ENCODE data around the gene FAIM. TPM values are rescaled to one million over a fixed set of nuclear protein-coding genes. Genes with fewer than 3 reads are reported as not detected.

The FAIM gene
- total RNA-seq, 1 experiment from 2014 or later: 15.0 TPM

DNA sequence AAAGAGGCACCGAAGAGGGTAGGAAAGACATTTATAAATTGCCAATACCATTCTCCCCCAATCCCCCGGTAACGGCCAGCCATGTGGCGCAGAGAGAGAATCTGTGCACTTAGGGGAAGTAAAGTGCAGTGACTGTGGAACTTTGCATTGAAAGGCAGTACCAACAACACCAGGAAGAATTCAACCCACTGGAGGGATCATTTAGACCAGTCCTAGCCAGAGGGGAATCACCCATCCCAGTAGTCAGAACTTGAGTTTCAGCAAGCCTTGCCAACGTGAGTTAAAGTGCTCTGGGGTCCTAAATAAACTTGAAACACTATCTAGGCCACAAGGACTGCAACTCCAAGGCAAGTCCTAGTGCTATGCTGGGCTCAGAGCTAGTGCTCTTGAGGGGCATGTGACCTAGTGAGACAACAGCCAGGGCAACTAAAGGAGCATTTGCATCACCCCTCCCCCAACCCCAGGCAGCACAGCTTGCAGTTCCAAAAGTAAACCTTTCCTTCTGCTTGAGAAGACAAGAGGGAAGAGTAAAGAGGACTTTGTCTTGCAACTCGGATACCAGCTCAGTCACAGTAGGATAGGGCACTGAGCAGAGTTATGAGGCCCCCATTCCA, 29.5 kb upstream of the FAIM start:
- TF ChIP-seq, protein P1, sequence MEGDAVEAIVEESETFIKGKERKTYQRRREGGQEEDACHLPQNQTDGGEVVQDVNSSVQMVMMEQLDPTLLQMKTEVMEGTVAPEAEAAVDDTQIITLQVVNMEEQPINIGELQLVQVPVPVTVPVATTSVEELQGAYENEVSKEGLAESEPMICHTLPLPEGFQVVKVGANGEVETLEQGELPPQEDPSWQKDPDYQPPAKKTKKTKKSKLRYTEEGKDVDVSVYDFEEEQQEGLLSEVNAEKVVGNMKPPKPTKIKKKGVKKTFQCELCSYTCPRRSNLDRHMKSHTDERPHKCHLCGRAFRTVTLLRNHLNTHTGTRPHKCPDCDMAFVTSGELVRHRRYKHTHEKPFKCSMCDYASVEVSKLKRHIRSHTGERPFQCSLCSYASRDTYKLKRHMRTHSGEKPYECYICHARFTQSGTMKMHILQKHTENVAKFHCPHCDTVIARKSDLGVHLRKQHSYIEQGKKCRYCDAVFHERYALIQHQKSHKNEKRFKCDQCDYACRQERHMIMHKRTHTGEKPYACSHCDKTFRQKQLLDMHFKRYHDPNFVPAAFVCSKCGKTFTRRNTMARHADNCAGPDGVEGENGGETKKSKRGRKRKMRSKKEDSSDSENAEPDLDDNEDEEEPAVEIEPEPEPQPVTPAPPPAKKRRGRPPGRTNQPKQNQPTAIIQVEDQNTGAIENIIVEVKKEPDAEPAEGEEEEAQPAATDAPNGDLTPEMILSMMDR (IDR thresholded peaks at IDR 0.05; ENCODE audit: unreplicated experiment): no peak
- peaks cover 8% of the 10 kb centered on the region for H3K9me3 Mint-ChIP-seq (ENCODE audit: unreplicated experiment)
- no peak for DNase-seq (ENCODE audit: unreplicated experiment)
- ChIA-PET CTCF (interaction anchor here (0.9 to 2.4 kb wide), 4 partner anchors 15 to 344 kb away, joined by 4 to 13 read pairs (median 5); partner anchors contain the start of gene CEP70), POLR2A (interaction anchor here (2.1 kb wide), 1 partner anchor 15 kb away, joined by 6 read pairs; the partner anchor contains the start of gene CEP70)
- no TSS peak for BruUV-seq (replicated peaks)
- intact Hi-C loops (cut with micrococcal nuclease): no loop called here
- H3K27ac Mint-ChIP-seq (ENCODE audit: low read depth, unreplicated experiment): no peak overlapping the region
- H3K27me3 Mint-ChIP-seq (ENCODE audit: insufficient read depth, unreplicated experiment): no peaks in the 10 kb centered on the region
- H3K4me3 Mint-ChIP-seq (ENCODE audit: unreplicated experiment): no peak overlapping the region
- H3K36me3 Mint-ChIP-seq (ENCODE audit: insufficient read depth, unreplicated experiment): peaks cover 7% of the 10 kb centered on the region
- peaks cover 10% of the 10 kb centered on the region for H3K4me1 Mint-ChIP-seq (ENCODE audit: insufficient read depth, unreplicated experiment)

DNA sequence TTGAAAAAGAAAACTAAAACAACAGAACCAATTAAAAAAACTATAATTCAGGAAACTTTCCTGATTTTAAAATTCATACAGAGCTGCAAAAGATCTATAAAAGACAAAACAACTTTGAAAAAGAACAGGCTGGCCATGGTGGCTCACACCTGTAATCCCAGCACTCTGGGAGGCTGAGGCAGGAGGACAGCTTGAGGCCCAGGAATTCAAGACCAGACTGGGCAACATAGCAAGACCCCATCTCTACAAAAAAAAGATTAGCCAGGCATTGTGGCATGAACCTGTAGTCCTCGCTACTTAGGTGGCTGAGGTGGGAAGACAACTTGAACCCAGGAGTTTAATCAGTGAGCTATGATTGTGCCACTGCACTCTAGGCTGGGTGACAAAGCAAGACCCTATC, 21.2 kb upstream of the FAIM start:
- no TSS peak for BruUV-seq (replicated peaks)
- Mint-ChIP-seq H3K36me3 (ENCODE audit: insufficient read depth, unreplicated experiment) (peaks cover 8% of the 10 kb centered on the region), H3K27ac (ENCODE audit: low read depth, unreplicated experiment) (no peak overlapping the region), H3K4me3 (ENCODE audit: unreplicated experiment) (no peak overlapping the region), H3K27me3 (ENCODE audit: insufficient read depth, unreplicated experiment) (no peaks in the 10 kb centered on the region), H3K4me1 (ENCODE audit: insufficient read depth, unreplicated experiment) (peaks cover 10% of the 10 kb centered on the region), H3K9me3 (ENCODE audit: unreplicated experiment) (peaks cover 7% of the 10 kb centered on the region)
- POLR2A ChIA-PET: interaction anchor here (0.6 kb wide), 1 partner anchor 46 kb away, joined by 4 read pairs; no protein-coding TSS in a partner anchor
- DNase-seq (ENCODE audit: unreplicated experiment): no peak
- intact Hi-C loops (cut with micrococcal nuclease): no loop called here
- CTCF ChIA-PET: interaction anchor here (0.6 to 13.5 kb wide), 3 partner anchors 170 to 334 kb away, joined by 3 to 364 read pairs (median 3); no protein-coding TSS in a partner anchor
- TF ChIP-seq, protein P1 (IDR thresholded peaks at IDR 0.05; ENCODE audit: unreplicated experiment): no peak

DNA sequence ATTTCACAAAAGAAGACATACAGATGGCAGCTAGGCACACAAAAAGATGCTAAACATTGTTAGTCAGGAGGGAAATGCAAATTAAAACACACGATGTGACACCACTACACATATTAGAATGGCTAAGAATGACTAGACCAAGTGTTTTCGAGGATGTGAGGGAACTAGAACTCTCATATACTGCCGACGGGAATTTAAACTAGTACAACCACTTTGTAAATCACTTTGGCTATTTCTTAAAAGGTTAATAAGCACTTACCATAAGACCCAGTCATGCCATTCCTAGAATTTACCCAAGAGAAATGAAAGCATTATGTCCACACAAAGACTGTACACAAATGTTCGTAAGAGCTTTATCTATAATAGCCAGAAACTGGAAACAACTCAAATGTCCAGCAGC, 20.1 kb upstream of the FAIM start:
- BruUV-seq (replicated peaks): no TSS peak
- no peak overlapping the region for H3K27ac Mint-ChIP-seq (ENCODE audit: low read depth, unreplicated experiment)
- H3K4me3 Mint-ChIP-seq (ENCODE audit: unreplicated experiment): no peak overlapping the region
- intact Hi-C loops (cut with micrococcal nuclease): no loop called here
- TF ChIP-seq, protein P1 (IDR thresholded peaks at IDR 0.05; ENCODE audit: unreplicated experiment): no peak
- CTCF ChIA-PET: interaction anchor here (0.7 to 13.5 kb wide), 5 partner anchors 27 to 744 kb away, joined by 3 to 364 read pairs (median 4); no protein-coding TSS in a partner anchor
- DNase-seq (ENCODE audit: unreplicated experiment): no peak
- H3K27me3 Mint-ChIP-seq (ENCODE audit: insufficient read depth, unreplicated experiment): no peaks in the 10 kb centered on the region
- peaks cover 8% of the 10 kb centered on the region for H3K36me3 Mint-ChIP-seq (ENCODE audit: insufficient read depth, unreplicated experiment)
- H3K9me3 Mint-ChIP-seq (ENCODE audit: unreplicated experiment): peaks cover 7% of the 10 kb centered on the region
- peaks cover 6% of the 10 kb centered on the region for H3K4me1 Mint-ChIP-seq (ENCODE audit: insufficient read depth, unreplicated experiment)
- POLR2A ChIA-PET: no interaction called here

DNA sequence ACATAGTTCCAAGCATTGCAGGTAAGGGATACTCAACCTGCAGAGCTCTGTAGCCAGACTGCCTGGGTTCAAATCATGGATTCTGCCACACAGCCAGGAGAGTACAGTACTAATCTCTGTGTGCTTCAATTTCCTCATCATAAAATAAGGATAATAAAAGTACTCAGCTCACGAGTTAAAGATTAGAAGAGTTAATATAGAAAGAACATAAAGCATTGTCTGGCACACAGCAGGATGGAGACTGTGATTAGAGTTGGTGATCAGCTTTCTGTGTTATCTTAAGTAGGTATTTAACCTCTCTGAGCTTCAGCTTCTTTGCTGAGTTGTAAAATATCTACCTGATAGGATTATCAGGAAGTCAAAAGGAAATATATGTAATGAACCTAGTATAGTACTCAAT, 17.2 kb upstream of the FAIM start:
- POLR2A ChIA-PET: interaction anchor here (1.0 to 2.1 kb wide), 3 partner anchors 19 to 330 kb away, joined by 3 to 7 read pairs (median 3); no protein-coding TSS in a partner anchor
- TF ChIP-seq, protein P1 (IDR thresholded peaks at IDR 0.05; ENCODE audit: unreplicated experiment): no peak
- peaks cover 8% of the 10 kb centered on the region for H3K36me3 Mint-ChIP-seq (ENCODE audit: insufficient read depth, unreplicated experiment)
- DNase-seq (ENCODE audit: unreplicated experiment): no peak
- CTCF ChIA-PET: interaction anchor here (0.5 to 13.5 kb wide), 10 partner anchors 8 to 442 kb away, joined by 3 to 364 read pairs (median 4); no protein-coding TSS in a partner anchor
- no peaks in the 10 kb centered on the region for H3K27me3 Mint-ChIP-seq (ENCODE audit: insufficient read depth, unreplicated experiment)
- no TSS peak for BruUV-seq (replicated peaks)
- H3K9me3 Mint-ChIP-seq (ENCODE audit: unreplicated experiment): peaks cover 3% of the 10 kb centered on the region
- no peak overlapping the region for H3K4me3 Mint-ChIP-seq (ENCODE audit: unreplicated experiment)
- no peaks in the 10 kb centered on the region for H3K4me1 Mint-ChIP-seq (ENCODE audit: insufficient read depth, unreplicated experiment)
- no peak overlapping the region for H3K27ac Mint-ChIP-seq (ENCODE audit: low read depth, unreplicated experiment)
- intact Hi-C loops (cut with micrococcal nuclease): loop anchor here (5.0 to 10.0 kb wide), 4 partner anchors 99 to 407 kb away; partner anchors contain the start of genes ARMC8 and PIK3CB

All from MCF 10A (cell line).